GM12875 (cell line): Measurements from ENCODE around the gene CHIC2.
A peak's percentile ranks its signal among the peaks of the same experiment; 100 is the strongest.

ENCODE experiments used
- H3K4me3 ChIP-seq: one replicate; pipeline ENCODE4 v1.5.1; 2011; ENCODE audit warnings: low read depth, low read length, control low read depth
- CTCF ChIP-seq: IDR thresholded peaks from 2 replicates; pipeline ENCODE4 v1.5.1; 2011; ENCODE audit warnings: low read depth, mild to moderate bottlenecking, control low read depth, inconsistent platforms, low read length, moderate library complexity, borderline replicate concordance; ENCODE audit not compliant: insufficient read depth

CHIC2 gene

GRCh38 chr4:54091637-54092404, 27.4 kb upstream of the CHIC2 start:
- peak overlapping the region; percentile 42 for H3K4me3 ChIP-seq
- no peak for TF ChIP-seq CTCF

GRCh38 chr4:54090804-54091623, 26.6 kb upstream of the CHIC2 start:
- H3K4me3 ChIP-seq, result peak overlapping the region; percentile 42
- TF ChIP-seq CTCF, result no peak

- TF ChIP-seq CTCF, result no peak
- H3K4me3 ChIP-seq, result no peak overlapping the region
These were observed 26.0 kb upstream of the CHIC2 start for GRCh38 chr4:54090404-54090803.

- TF ChIP-seq CTCF, result no peak
These were observed 25.5 kb upstream of the CHIC2 start for GRCh38 chr4:54089875-54090274.

GRCh38 chr4:54085284-54085683, 20.9 kb upstream of the CHIC2 start:
- TF ChIP-seq CTCF, result no peak
- H3K4me3 ChIP-seq, result no peak overlapping the region

More at GRCh38 chr4:54089875-54090274, 25.5 kb upstream of the CHIC2 start:
- H3K4me3 ChIP-seq, result no peak overlapping the region

- no peak overlapping the region for H3K4me3 ChIP-seq
- TF ChIP-seq CTCF, result no peak
These were observed 17.8 kb upstream of the CHIC2 start for GRCh38 chr4:54082168-54082567.
